ENCODE data around the gene NFIB.

Gene NFIB

GRCh38 chr9:14095277-14095676 lies 218.7 kb downstream of the NFIB start:
- no peak for DNase-seq

GRCh38 chr9:14094491-14094890 lies 219.4 kb downstream of the NFIB start:
- no peak for DNase-seq

- no peak for DNase-seq
These were observed 221.6 kb downstream of the NFIB start for GRCh38 chr9:14092344-14092743.

GRCh38 chr9:14089051-14089803 lies 224.7 kb downstream of the NFIB start:
- no peak for DNase-seq

GRCh38 chr9:14087576-14087975 lies 226.4 kb downstream of the NFIB start:
- DNase-seq, result no peak

- DNase-seq, result no peak
These were observed 227.4 kb downstream of the NFIB start for GRCh38 chr9:14086495-14086894.

- no peak for DNase-seq
These were observed 228.1 kb downstream of the NFIB start for GRCh38 chr9:14085810-14086209.

GRCh38 chr9:14084867-14085266 lies 229.1 kb downstream of the NFIB start:
- DNase-seq, result peak; percentile 17

- no peak for DNase-seq
These were observed 230.6 kb downstream of the NFIB start for GRCh38 chr9:14083366-14083765.

GRCh38 chr9:14082732-14083131 lies 231.2 kb downstream of the NFIB start:
- DNase-seq, result no peak

GRCh38 chr9:14081745-14082144 lies 232.2 kb downstream of the NFIB start:
- no peak for DNase-seq

GRCh38 chr9:14080959-14081542 lies 232.9 kb downstream of the NFIB start:
- DNase-seq, result no peak

GRCh38 chr9:14079440-14079839 lies 234.5 kb downstream of the NFIB start:
- DNase-seq, result no peak

GRCh38 chr9:14077672-14078071 lies 236.3 kb downstream of the NFIB start:
- DNase-seq, result no peak

- no peak for DNase-seq
These were observed 238.7 kb downstream of the NFIB start for GRCh38 chr9:14075218-14075617.

GRCh38 chr9:14072850-14073249 lies 241.1 kb downstream of the NFIB start:
- no peak for DNase-seq

GRCh38 chr9:14071484-14071883 lies 242.5 kb downstream of the NFIB start:
- DNase-seq, result no peak

GRCh38 chr9:14068690-14069089 lies 245.3 kb downstream of the NFIB start:
- DNase-seq, result no peak

- DNase-seq, result no peak
These were observed 247.1 kb downstream of the NFIB start for GRCh38 chr9:14066831-14067230.

GRCh38 chr9:14066032-14066431 lies 247.9 kb downstream of the NFIB start:
- DNase-seq, result no peak

- DNase-seq, result no peak
These were observed 249.0 kb downstream of the NFIB start for GRCh38 chr9:14064940-14065339.

GRCh38 chr9:14063756-14064155 lies 250.2 kb downstream of the NFIB start:
- DNase-seq, result no peak

GRCh38 chr9:14062586-14063221 lies 251.2 kb downstream of the NFIB start:
- DNase-seq, result no peak

GRCh38 chr9:14061936-14062585 lies 251.9 kb downstream of the NFIB start:
- DNase-seq, result no peak

Data from retina (tissue), 1 donor.